GM21447 (cell line): ENCODE measurements around the gene MYG1.

Source experiments
- ATAC-seq: cut with Tn5 transposase; IDR thresholded peaks from one replicate; pipeline ENCODE4 v1.9.1; 2021; ENCODE audit not compliant: unreplicated experiment

MYG1 gene

DNA sequence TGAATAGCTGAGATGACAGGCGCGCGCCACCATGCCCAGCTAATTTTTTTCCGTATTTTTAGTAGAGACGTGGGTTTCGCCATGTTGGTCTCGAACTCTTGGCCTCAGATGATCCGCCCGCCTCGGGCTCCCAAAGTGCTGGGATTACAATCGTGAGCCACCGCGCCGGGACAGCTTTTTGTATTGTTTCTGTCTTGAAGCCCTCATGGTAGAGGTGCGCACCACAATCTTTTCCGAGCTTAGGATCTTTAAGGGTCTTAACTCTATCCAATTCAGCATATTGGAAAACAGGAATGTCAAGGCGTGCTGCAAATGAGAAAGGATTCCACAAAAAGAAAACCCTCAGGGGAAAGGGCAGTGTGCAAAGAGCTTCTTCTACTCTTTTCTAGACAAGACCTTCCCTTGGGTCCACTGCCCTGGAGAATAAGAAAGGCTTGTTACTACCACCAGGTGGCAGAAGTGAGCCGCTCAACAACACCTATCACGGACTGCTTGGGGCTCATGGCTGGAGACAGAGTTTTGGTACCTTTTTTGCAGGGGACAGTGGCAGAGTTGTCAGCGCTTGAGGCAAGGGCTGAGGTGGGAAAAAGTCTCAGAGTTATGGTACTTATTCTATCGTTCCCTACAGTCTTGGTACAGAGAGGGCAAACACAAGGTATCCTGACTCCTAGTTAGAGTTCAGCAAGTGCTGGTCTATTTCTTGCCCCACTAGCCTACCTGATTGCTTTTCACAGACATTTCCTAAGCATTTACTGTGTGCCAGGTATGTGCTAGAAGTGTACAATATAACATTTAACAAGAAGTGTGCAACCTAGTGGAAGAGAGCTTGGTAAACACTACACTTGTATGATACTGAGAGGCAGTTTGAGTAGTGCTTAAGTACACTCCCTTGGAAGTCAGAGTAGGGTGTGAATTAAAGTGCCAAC is 53.1 kb downstream of the MYG1 start:
- ATAC-seq = peak; percentile 86

DNA sequence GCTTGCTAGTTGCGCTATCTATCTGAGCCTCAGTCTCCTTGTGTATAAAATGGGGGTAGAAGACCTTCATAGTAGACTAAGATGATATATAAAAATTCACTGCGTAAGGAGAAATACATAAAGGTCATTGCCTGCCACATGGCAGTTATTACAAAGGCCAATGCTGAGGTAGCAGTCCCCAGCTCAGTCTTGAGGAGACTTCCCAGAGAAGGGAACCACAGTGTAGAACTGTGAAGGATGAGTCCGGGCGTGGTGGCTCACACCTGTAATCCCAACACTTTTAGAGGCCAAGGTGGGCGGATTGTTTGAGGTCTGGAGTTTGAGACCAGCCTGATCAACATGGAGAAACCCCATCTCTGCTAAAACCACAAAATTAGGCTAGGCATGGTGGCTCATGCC is 53.8 kb downstream of the MYG1 start:
- no peak for ATAC-seq

DNA sequence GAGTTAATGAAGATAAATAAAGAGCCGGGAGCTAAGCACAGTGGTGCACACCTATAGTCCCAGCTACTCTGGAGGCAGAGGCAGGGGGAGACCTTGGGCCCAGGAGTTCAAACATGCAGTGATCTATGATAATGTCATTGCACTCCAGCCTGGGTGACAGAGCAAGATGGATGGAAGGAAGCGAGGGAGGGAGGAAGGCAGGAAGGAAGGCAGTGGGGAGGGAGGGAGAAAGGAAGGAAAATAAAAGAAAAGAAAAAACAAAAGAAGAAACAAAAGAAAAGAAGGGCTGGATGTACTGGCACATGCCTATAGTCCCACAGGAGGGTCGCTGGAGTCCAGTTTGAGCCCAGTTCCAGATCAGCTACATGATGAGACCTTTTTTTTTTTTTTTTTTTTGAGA is 55.6 kb downstream of the MYG1 start:
- ATAC-seq = no peak
